Measurements from ENCODE around the gene ACSS3. TPM values are rescaled to one million over a fixed set of nuclear protein-coding genes. Genes with fewer than 3 reads are reported as not detected.

The ACSS3 gene
- 0.34 TPM in 1 of 2 replicates, not detected in the other for total RNA-seq

GRCh38 chr12:81077686-81078441, at the start of gene ACSS3:
Gene ACSS3, plus strand, starts transcription at chr12:81078079. Its CDS starts 42 bp downstream, at chr12:81078121.

Other genes starting within 250 kb of the ACSS3 start
- 0.09 and 0.22 TPM in 2 replicates for gene LIN7A, start 140.1 kb upstream of the ACSS3 start, total RNA-seq

All from dermis lymphatic vessel endothelial cell (primary cell).